ENCODE results near the gene SH3RF3.

SH3RF3 gene

DNA sequence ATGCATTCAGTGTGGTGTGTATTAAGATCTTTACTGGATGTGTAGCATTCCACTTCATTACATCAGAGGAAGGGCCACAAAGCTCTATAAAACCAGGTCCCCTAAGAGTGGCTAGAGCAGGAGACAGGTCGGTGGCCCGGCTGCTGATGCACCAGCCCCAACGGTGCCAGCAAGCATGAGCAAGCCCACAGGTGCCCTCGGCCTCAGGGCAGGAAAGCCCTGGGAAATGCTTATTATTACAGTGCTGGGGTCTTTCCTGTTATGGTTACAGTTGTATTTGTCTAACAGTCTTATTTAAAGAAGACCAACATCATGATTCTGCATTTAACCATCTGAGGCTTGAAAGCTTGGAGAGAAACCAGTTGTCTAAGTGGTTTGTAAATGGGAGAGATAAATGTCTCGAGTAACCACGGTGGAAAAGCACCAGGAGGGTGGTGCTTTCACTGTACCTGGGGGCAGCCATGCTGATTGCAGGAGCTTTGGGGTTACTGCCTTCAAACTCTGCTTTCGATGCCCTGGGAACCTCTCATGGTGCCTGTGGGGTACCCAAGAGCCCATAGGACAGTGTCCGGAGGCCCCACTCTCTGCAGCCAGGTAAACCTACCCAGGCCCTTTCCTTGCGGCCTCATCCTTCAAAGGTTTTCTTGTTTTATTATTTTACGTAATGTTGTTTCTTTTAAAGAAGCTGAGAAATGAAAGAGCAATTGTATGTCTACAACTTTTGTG is 133.1 kb downstream of the SH3RF3 start:
- DNase-seq (ENCODE audit: low read depth in 2 of 2), result no peak

DNA sequence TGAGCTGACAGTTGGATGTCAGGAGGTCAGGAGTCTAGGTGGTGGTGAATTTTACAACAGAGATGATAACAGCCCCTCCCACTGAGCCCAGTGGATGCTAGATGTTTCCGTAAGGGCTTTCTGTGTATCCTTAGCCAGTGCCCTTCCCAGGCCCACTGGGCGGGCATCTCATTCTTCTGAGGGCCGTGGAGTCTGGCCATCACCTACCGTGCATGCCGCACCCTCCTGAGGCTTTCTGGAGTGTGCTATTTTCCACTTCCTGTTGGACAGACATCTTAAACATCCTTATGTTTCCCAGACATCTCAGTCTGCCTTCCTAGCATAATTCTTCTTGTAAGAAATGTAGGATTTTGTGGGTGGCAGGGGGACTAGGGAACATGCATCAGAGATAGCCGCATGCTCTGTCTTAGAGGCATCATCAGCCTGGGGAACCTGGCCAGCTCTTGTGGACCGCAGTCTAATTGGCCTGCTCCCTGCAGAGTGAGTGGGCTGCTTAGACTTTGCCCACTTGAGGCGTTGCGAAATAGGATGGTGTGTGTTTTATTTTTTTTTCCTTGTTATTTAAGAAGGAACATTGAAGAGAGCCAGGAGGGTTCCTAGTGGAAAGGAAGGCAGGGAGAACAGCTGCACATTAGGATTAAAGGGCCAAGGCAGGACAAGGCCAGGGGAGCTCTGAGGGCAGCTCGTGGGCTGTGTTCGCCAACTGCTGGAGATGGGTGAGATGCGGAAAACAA is 135.8 kb downstream of the SH3RF3 start:
- no peak for DNase-seq (ENCODE audit: low read depth in 2 of 2)

DNA sequence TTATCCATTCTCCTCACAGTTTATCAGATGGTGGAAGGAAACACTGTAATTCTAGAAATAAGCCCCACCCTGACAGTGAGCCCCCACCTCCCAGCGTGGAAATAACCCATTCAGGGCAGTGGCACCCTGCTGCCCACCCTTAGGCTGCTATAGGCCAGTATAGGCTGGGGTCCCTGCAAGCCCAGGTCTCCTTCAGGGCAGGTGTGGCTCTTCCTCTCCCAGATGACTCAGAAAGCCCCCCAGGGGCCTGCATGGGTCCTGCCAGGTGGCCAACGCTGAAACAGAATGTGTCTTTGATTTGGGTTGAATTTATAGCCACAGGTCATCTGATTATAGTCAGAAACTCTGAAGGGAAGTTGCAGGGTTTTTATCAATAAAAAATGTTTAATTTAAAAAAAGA is 136.4 kb downstream of the SH3RF3 start:
- no peak for DNase-seq (ENCODE audit: low read depth in 2 of 2)

DNA sequence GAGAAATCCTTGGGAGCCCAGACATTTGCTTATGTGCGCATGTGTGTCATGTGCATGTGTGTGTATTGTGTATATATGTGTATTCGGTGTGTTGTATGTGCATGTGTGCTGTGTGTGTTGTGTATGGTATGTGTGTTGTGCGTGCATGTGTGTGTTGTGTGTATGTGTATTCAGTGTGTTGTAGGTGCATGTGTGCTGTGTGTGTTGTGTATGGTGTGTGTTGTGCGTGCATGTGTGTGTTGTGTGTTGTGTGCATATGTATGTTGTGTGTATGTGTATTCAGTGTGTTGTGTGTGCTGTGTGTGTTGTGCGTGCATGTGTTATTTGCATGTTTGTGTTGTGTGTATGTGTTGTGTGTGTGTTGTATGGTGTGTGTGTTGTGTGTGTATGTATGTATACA is 136.9 kb downstream of the SH3RF3 start:
- no peak for DNase-seq (ENCODE audit: low read depth in 2 of 2)

DNA sequence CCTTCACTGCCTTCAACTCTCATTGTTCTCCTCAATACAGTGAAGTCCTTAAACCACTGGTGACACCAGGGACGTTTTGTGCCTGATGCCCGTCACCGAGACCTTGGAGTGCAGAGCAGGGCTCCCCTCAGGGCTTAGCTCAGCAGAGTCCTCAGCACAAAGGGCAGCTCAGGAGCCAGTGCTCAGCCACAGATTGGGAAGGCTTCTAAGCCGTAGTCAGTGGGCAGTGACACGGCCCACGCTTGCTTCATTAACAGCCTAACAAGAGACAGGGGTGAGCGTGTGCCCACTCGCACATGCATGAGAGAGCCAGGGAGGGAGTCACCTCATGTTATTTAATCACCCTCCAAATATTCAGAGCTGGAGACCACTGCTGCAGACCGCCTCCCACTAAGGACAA is 137.5 kb downstream of the SH3RF3 start:
- no peak for DNase-seq (ENCODE audit: low read depth in 2 of 2)

GRCh38 chr2:109266998-109267854 is 138.2 kb downstream of the SH3RF3 start:
- no peak for DNase-seq (ENCODE audit: low read depth in 2 of 2)

DNA sequence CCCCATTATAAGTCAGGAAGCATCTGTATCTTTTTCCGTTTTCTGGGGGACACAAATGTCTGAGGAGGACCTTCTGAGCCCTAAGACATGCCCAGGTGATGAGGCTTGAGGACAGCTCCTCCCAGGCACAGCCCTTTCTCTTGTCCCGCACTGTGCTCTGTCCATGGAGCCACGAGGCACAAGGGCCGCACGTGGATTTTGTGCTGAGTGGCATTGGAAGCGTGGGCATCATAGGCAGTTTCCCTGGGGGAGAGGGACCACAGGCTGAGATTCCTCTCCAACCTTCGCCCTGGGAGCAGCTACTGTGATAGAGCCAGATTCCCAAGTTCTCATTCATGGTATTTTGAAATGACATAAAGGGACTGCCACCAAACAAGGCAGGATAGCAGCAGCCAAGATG is 139.9 kb downstream of the SH3RF3 start:
- DNase-seq (ENCODE audit: low read depth in 2 of 2), result no peak

GRCh38 chr2:109269706-109270504 is 140.9 kb downstream of the SH3RF3 start:
- DNase-seq (ENCODE audit: low read depth in 2 of 2), result no peak

DNA sequence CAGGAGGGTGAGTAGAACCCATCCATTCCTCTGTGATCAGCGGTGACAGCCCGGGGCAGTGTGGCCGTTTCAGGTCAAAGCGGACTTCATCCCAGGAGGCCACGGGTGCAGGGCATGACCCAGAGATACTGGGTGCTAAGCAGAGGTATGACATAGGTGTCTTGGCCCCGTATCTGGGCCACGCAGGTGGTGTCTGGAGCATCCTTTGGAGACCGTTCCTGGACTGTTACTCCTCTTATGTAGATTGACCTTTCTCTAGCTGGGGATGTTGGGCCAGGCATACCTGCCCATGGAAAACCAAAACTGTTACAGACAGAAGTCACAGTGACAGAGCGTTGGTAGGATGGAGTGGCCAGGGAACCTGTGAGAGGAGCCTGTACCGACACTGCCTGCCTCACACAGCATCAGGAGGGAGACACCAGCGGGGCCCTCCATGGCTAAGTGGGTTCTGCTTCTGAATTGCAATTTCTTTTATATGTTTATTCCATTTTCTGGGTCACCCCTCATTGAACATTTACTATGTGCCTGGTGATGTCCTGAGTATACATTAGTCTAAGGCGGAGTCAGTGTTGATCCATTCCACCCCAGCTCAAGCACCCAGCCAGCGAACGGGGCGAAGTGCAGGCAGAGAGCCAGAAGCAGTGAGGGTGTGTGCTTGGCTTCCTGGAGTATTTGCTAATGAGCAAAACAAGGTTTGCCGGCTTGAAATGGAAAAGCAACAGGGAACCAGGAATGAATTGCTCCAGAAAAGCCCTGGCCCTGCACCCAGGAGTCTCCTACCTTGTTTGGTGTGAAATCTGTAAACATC is 141.7 kb downstream of the SH3RF3 start:
- no peak for DNase-seq (ENCODE audit: low read depth in 2 of 2)

- DNase-seq (ENCODE audit: low read depth in 2 of 2), result no peak
Observed at GRCh38 chr2:109271920-109272319, 142.9 kb downstream of the SH3RF3 start.

GRCh38 chr2:109272461-109272860 is 143.5 kb downstream of the SH3RF3 start:
- no peak for DNase-seq (ENCODE audit: low read depth in 2 of 2)

DNA sequence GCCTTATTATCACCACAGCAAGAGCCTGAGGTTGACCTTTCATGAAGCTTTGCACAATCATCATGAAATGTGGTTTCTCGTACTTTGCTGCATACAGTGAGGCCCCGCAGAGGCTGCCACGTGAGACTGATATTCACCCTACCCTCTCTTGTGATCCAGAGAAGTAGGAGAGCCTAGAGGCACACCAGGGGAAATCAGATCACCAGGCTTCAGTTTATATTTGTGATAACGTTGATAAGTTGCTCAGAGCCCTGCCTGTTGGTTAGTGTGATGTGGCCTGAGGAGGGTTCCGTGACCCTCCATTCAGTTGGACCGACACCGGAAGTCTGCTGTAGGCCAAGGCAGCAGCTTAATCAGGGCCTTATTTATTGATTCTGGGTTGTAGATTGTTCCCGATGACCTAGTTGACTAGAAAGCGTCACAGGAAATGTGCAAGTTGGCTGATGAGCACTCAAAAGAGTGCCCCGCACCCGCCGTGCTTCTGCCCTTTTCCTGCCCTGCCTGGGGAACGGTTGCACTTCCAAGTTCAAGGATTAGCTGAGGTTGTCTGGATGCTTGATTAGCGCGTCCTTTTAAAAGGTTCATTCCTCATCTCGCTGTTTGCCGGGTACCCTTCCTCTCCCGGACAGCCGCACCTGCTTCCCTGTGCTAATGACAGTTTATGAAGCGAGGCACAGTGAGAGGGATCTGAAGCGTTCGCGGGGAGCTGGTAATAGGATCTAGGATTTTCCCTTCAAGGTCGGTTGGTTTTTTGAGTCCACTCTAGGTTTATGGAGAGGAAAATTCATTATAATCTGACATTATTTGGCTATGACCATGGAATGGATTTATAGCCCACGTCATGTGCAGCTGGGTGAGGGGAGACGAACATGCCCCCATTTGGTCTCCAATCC is 146.4 kb downstream of the SH3RF3 start:
- no peak for DNase-seq (ENCODE audit: low read depth in 2 of 2)

- DNase-seq (ENCODE audit: low read depth in 2 of 2), result no peak
Observed at GRCh38 chr2:109277406-109277805, 148.4 kb downstream of the SH3RF3 start.

GRCh38 chr2:109279243-109279860 is 150.3 kb downstream of the SH3RF3 start:
- no peak for DNase-seq (ENCODE audit: low read depth in 2 of 2)

DNA sequence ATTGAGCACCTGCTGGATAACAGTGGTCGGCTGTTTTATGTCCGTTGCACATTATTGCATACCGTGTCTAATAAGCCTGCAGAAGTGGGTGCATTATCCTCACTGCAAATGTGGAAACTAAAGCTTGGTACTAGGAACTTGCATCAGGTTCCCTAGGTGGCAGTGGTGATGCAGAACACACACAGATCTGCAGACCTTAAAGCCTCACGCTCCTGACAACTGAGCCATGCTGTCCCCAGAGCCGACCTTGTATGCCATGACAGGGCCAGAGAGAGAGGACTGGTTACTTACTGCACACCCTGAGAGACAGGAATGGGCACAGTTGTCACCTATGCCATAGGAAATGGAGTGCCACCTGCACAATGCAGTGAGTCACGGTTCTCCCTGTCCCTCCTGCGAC is 151.8 kb downstream of the SH3RF3 start:
- no peak for DNase-seq (ENCODE audit: low read depth in 2 of 2)

DNA sequence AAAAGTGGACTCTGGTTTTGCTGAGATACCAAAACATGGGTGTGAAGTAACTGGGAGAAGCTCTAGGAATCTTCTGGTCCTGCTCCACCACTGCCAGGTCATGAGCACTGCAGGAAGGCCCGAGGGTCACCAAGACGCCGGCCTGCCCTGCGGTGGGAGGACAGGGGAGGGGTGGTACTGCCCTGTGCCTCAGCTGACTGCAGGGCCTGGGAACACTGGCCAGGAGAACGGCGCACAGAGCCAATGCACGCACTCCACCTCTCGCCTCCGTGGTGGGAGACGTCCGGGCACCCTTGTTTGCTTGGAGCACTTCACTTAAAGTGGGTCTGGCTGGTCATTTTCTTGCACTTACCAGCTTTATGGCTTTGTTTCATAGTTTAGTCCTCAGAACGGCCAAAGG is 153.4 kb downstream of the SH3RF3 start:
- no peak for DNase-seq (ENCODE audit: low read depth in 2 of 2)

DNA sequence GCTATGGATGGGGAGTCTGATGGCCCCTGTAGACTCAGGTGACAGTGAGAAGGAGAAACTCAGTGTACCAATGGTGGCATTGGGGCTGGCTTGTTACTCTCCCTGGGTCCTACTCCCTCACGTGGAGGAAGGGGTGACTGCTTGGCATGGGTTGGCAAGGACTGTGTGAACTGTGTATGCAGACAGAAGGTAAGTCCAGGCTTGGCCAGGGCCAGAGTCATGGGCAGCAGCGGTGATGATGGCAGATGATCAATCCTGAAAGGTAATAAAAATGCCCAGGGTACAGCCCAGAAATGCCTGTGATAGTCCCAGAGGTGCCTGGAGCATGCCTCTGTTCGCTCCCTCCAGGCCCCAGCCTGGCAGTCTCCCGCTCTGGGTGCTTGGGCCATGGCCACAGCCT is 153.9 kb downstream of the SH3RF3 start:
- no peak for DNase-seq (ENCODE audit: low read depth in 2 of 2)

DNA sequence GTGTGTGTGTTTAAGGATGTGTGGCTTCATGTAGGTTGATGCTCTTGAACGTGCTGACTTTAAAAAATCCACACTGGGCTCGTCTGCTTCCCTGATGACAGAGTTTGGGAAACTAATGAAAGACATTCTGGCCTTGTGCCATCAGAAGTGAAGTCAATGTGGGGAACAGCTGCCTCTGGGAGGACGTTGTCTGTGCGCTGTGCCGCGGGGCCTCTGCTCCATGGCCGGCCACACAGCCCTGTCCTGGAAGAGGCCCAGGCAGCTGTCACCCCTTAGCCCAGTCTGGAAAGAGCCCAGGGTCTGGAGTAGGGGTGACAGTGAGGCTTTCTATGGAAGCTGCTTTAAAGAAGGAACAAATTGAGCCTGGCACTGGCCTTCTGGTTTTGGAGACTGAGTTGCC is 155.8 kb downstream of the SH3RF3 start:
- no peak for DNase-seq (ENCODE audit: low read depth in 2 of 2)

GRCh38 chr2:109285244-109285651 is 156.2 kb downstream of the SH3RF3 start:
- DNase-seq (ENCODE audit: low read depth in 2 of 2), result no peak

Measured in stimulated activated CD8-positive, alpha-beta memory T cell treated with anti-CD3 and anti-CD28 coated beads, Interleukin-15, amount 100 ng/mL, for 48 hours (primary cell).